RCC 7860 (cell line): ENCODE measurements around the gene TMEM120A.

ENCODE experiments used
- DNase-seq: peaks from one replicate; pipeline ENCODE4 v3.0.0-alpha.2; 2015; ENCODE audit warnings: low spot score
- FAIRE-seq: peaks from 2 replicates; lab custom pipeline; 2012; peaks lifted over from hg19 to GRCh38; lab: Jason Lieb, UNC

Gene TMEM120A

DNA sequence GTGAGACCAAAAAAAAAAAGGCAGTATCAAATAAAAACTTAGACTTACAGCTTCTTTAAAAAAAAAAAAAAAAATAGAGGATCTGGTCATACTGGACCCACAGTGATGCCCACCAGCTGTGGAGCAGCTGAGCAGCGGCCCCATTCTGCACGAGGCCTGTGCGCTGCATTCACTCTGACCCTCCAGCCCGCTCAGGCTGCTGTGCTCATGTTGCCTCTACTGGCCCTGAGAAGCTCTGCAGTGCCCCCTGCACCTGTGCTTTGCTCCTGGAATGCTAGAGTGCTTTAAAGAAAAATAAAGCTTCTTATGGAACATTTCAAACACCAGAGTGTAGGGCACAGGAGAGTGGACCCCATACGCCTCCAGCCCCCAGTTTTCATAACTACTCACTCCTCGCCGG lies 33.2 kb downstream of the TMEM120A start:
- DNase-seq (peak; percentile 35), FAIRE-seq (no peak)

DNA sequence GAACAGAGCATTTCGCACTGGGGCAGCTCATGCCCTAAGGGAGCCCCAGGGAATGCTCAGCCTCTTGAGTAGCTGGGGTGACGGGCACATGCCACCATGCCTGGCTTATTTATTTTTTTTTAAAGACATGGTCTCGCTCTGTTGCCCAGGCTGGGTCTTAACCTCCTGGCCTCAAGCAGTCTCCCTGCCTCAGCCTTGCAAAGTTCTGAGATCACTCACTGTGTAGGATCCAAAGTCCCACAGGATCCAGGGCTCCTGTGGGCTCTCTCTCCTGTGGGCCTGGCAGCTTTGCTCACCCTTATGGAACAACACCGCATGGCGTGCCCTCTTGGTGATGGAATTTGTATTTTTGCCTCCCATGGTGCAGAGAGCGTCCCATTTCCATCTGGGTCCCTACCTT lies 34.0 kb downstream of the TMEM120A start:
- FAIRE-seq (peak; percentile 85), DNase-seq (peak; percentile 89)

DNA sequence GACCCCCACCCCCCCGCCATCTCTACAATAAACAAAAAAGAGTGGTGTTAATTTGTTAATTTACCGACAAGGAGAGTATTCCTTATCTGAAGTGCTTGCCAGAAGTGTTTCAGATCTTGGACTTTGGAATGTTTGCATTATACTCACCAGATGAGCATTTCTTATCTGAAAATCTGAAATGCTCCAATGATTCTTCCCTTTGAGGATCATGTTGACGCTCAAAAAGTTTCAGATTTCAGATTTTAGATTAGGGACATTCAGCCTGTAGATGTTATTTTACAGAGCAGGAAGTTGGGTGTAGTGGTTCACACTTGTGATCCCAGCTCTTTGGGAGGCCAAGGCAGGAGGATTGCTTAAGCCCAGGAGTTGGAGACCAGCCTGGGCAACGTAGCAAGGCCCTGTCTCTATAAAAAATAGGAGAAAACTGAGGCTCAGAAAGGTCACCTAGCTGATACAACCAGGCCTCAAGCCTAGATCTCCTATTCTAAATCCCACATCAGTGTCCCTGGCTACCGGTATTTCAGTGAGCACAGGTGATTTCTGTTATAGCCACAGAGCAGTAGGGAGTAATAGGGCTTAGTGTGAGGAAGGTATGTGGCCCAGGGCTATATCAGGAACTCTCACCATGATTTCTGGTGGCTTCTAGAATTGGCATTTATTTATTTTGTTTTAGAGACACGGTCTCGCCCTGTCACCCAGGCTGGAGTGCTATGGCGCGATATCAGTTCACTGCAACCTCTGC lies 35.4 kb downstream of the TMEM120A start:
- DNase-seq, result peak; percentile 94
- peak; percentile 97 for FAIRE-seq

DNA sequence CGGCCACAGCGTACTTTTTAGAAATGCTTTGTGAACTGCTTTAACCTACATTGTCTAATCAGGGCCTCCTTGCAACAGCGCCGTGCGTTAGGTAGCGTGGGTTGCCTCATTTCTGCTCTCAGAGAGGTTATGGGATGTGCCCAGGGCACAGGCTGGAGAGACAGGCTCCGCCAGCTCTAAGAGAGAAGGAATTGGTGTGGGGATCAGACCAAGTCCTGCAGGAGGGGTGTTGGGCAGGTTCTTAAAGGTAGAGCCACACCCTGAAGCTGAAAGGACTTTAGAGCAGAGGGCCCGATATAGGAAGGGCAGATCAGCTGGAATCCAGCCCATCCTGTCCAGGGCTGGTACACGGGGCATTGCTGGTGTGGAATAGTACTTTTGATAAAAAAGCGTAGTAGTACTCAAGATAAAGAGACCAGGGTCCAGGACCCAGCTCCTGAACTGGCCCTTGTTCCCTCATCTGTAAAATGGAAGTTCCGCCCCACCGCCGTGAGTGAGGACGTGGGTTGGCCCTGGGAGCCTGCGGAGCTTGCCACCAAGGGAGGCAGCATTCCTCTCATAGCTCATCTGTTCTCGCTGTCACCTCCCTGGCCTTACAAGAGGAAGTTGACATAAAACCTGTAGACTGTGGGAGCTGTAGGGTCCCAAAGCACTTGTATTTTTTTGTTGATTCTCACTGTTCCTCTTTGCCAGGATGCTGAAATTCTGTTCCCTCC lies 37.2 kb downstream of the TMEM120A start:
- FAIRE-seq (peak; percentile 76), DNase-seq (peak; percentile 85)

DNA sequence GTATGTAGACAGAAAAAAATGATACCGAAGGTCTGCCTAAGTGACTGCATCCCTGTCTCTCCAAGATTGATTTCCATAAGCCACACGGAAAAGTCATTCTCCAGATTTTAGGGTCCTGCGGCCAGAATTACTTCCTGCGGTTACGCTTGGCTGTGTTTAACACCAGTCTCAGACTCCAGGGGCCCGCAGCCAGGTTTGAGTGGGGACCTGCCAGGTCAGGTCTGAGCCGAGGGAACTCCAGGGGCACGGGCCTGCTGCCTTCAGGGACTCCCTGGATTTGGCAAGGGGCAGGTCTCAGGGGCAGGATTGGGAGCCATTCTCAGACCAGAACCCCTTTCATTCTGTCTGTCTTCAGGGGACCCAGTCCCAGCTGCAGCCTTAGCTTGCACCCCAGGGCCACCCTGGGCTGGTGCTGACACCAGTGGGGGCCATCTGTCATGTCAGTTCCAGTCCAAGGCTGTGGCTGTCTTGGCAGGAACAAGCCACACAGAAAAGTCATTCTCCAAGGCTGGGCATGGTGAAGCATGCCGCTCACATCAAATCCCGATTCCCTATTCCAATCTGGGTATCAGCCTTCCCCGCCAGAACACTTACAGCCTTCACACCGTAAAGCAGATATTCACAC lies 39.0 kb downstream of the TMEM120A start:
- no peak for FAIRE-seq
- no peak for DNase-seq

DNA sequence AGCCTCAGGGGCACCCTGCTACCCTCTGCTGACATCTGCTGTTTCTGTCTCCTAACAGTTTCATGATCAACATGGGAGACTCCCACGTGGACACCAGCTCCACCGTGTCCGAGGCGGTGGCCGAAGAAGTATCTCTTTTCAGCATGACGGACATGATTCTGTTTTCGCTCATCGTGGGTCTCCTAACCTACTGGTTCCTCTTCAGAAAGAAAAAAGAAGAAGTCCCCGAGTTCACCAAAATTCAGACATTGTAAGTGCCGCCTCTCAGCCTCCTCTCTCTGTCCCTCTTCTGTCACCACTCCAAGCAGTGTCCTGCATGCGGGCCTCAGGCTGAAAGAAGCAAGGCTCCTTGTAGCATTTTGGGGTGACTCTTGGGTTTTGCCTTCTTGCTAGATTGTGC lies 40.5 kb downstream of the TMEM120A start:
- FAIRE-seq, result no peak
- DNase-seq, result no peak

DNA sequence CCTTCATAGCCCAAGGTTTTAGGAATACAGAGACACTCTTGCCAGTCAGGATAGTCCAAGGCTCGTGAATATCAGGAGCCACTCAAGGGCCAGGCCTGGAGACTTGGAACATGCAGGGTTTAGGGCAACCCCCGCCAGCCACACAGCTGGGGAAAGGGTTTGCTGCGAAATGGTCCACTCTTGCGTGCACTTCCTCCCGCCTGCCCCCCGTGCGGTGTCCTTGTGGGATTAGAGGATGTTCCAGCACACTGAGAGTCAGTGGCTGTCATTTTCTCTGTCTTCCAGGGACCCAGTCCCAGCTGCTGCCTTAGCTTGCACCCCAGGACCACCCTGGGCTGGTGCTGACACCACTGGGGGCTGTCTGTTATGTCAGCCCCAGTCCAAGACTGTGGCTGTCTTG lies 41.0 kb downstream of the TMEM120A start:
- DNase-seq (no peak), FAIRE-seq (no peak)

DNA sequence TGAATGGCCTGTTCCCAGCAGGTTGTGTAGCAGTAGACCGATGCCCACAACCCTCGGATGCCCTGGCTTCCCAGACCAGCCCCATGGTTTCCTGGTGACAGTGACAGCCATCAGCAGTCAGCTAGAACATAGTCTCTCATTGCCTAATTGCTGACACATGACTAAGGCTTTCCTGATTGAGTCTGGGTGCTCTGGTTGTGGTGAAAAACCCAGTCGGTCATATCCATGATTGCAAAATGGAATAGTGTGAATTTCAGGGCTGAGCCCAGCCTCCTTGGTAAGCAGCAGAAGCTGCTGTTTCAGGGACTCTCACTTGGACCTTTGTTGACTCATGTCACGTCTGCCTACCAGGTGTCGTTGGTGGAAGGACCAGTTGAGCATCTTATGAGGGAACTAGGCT lies 42.9 kb downstream of the TMEM120A start:
- DNase-seq (peak; percentile 96), FAIRE-seq (peak; percentile 93)

DNA sequence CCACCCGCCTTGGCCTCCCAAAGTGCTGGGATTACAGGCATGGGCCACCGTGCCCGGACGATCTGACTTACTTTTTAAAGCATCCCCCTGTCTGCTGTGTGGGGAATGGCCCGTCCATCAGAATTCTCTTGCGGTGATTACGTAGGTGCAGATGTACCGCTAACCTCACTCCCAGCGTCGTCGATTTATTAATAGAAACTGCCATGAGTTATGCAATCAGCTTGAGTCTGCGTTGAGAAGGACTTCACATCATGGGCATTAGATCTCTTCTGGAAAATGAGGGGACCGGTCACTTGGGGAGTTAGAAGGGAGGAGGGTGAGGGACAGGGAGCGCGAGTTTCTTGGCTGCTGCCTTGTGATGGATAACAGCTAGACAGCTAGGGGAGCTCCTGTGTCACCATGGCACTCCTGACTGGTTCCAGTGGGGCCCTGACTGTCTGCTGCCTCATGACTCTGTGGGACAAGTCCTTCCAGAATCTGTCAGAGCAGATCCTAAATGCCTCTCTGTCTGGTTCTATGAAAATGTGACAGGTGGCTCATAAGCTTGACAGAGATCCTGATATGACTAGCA lies 44.2 kb downstream of the TMEM120A start:
- no peak for DNase-seq
- FAIRE-seq, result no peak

DNA sequence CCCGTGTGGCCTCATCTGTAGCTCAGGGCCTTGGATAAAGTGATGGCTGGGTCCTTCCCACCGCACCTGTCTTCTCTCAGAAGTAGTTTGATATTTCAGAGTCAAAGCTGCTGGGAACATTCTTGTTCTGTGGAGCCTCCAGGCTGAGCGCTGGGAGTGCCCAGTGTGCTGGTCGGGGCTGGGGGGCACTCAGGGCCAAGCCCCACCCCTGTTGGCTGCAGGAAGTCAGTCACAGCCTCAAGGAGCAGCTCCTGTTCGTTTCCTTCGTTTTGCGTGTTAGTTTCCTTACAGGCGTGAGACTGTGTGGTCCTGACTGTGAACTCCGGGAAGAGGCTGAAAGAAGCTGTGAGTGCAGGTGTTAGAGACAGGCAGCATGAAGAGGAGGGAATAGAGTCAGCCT lies 46.2 kb downstream of the TMEM120A start:
- FAIRE-seq, result no peak
- DNase-seq, result no peak

DNA sequence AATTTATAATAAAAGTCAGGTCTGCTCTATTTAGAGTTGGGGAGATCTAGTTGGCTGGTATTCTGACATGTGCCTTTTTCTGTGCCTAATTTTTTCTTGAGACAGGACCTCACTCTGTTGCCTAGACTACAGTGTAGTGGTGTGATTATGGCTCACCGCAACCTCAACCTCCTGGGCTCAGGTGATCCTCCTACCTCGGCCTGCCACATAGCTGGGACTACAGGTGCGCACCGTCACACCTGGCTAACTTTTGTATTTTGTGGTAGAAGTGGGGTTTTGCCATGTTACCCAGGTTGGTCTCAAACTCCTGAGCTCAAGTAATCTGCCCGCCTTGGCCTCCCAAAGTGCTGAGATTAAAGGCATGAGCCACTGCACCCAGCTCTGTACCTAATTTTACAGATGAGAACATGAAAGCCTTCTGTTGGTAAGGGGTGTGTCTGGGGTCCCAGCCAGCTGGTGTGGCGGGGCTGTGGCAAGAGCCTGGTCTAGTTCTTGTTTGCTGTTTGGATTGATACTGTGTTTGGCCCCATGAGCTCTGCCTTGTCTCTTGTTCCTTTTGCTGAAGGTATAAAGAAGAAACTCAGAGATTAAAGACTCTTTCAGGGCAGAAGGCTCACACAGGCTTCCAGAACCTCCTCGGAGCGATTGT lies 48.1 kb downstream of the TMEM120A start:
- FAIRE-seq, result no peak
- no peak for DNase-seq

DNA sequence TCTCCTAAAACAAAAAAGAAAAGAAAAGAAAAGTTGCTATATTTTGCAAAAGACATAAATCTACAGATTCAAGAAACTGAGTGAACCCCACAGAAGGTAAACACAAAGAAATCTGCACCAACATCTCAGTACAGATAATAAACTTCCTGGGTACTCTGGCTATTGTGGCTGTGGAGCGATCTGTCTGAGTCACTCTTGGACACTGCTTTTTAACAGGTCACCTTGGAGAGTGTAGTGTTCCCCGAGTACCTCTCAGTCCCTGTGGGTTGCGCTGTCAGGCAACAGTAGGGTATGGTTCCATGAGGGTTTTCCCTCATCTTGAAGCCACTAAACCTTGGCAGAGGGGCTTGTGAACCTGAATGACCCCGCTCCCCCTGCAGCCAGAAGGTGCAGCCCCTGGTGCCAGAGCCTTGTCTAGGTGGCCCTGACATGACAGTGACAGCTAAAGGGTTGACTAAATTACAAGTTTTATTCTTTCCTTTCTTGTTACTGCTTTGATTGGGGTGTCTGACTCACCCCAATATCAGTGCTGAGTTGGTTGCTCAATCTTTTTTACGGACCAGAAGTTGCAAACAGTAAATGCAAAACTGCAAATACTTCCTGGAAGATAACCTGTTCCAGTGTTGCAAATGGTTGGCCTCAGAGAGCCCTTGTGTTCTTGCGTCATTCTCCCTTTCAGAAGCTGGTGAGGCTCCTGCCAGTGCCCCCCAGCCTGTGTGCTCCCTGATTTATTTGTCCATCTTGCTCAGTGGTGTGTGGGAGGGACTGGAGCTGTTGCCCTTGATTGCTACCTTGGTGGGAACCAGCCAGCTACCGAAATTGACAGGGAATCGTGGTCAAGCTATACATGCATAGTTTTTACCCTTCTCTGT lies 48.9 kb downstream of the TMEM120A start:
- FAIRE-seq (no peak), DNase-seq (peak; percentile 35)

DNA sequence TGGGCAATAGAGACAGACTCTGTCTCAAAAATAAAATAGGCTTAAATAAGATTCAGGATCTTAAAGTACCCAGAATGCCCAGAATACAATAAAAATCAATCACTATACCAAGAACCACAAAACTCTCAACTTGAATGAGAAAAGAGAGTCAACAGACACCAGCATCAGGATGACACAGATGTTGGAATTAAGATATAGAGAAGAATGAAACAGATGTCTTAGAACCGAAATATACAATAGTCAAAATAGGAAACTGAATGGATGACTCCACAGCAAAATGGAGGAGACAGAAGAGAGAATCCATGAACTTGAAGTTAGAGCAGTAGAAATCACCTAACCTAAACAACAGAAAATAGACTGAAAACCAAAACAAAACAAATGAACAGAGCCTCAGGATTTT lies 49.9 kb downstream of the TMEM120A start:
- DNase-seq (no peak), FAIRE-seq (no peak)

DNA sequence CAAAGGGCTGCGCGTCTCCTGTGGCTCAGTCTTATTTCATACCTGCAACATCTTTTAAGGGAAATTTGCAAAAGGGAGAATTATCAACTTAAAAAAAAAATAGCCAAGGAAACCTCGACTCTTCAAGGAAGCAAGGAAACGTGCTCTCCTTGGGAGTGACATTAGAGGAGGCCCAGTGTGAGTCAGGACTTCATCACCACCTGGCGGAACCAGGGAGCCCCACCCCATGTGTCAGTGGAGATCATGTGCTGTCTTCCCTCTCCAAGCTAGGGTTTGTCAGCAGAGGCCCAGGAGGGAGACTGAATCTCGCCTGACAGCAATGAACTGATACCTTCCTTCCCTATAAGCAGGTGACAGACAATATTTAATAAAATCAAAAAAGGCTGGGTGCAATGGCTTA lies 50.5 kb downstream of the TMEM120A start:
- FAIRE-seq, result peak; percentile 85
- peak; percentile 82 for DNase-seq

DNA sequence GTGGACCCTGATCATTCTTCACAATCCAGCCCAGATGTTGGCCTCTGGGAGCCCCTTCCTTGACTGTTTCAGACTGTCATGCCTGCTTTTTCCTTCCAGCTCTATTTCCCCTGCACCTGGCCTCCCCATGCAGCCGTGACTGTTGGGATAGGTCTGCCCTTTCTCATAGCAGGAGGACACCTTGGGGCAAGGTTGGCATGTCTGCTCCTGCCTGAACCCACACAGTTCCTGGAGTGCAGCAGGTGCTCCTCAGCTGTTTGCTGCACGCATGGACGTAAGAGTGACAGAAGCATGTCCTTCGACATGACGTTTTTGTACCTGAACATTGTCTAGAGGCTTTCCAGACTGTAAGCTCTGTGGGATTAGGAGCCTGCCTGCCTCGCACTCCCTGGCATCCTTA lies 55.5 kb downstream of the TMEM120A start:
- no peak for FAIRE-seq
- DNase-seq, result no peak

DNA sequence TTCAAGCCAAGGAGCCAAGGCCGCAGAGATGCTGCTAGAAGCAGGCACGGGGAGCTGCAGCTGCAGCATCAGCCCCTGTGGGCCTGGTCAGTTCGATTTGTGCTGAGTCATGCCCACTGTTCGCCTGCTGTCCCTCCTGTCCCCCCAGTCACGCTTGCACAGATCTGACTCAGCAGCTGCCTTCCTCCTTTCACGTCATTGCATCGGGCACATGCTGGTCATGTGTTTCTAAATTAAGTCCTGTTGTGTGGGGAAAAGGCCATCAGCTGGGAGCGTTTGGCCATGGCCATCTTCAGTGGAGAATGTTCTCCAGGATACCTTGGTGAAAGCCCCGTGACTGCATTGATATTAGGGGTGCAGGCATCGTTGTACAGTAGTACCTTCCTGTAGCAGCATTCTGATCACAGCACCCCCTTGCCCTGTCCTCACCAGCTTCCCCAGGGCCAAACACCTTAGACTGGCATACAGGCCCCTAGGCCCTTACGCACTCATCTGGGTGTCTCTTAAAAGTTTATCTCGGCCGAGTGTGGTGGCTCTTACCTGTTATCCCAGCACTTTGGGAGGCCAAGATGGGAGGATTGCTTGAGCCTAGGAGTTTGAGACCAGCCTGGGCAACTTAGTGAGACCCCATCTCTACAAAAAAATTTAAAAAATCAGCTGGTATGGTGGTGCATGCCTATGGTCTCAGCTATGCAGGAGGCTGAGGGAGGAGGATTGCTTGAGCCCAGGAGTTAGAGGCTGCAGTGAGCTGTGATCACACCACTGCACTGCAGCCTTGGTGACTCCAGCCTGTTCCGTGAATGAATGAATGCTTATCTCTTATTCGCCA lies 56.2 kb downstream of the TMEM120A start:
- DNase-seq, result peak; percentile 95
- peak; percentile 83 for FAIRE-seq
